Keratinocyte (primary cell): ENCODE data around the gene ZNF362.

Source experiments
- CTCF ChIP-seq, 3 experiments: IDR thresholded peaks in 1 of 3; conservative IDR thresholded peaks in 1 of 3; optimal IDR thresholded peaks in 1 of 3; 2 replicates in 2 of 3; 3 replicates in 1 of 3; pipeline versions ENCODE3 to v1.5.1; 2011; ENCODE audit warnings: low read length in 3 of 3, mild to moderate bottlenecking in 3 of 3, moderate library complexity in 2 of 3, control low read depth in 1 of 3, inconsistent platforms in 1 of 3; ENCODE audit not compliant: insufficient read depth in 2 of 3; ENCODE audit errors: extremely low read depth in 1 of 3
- EZH2 ChIP-seq: IDR thresholded peaks from one replicate; pipeline ENCODE4 v1.6.1; 2012; ENCODE audit warnings: inconsistent platforms, mild to moderate bottlenecking, low read length, moderate library complexity

GRCh38 chr1:33328817-33329216 lies 72.5 kb downstream of the ZNF362 start:
- TF ChIP-seq CTCF (optimal IDR thresholded peaks at IDR 0.05 in 1 of 3, IDR thresholded peaks at IDR 0.05 in 1 of 3, conservative IDR thresholded peaks at IDR 0.05 in 1 of 3; ENCODE audit: extremely low read depth in 1 of 3, insufficient read depth in 2 of 3, low read length in 3 of 3) (no peak), EZH2 (no peak)
